ENCODE measurements around the gene RPL28. TPM values are rescaled to one million over a fixed set of nuclear protein-coding genes. Genes with fewer than 3 reads are reported as not detected.
A peak's percentile ranks its signal among the peaks of the same experiment; 100 is the strongest.

RPL28 gene
- total and polyA plus RNA-seq, 2 of the 13 experiments (the other 11 are each of a cell fraction or from before 2014, with no cell fraction given), result 105 to 420 TPM

- TF ChIP-seq, protein P1, sequence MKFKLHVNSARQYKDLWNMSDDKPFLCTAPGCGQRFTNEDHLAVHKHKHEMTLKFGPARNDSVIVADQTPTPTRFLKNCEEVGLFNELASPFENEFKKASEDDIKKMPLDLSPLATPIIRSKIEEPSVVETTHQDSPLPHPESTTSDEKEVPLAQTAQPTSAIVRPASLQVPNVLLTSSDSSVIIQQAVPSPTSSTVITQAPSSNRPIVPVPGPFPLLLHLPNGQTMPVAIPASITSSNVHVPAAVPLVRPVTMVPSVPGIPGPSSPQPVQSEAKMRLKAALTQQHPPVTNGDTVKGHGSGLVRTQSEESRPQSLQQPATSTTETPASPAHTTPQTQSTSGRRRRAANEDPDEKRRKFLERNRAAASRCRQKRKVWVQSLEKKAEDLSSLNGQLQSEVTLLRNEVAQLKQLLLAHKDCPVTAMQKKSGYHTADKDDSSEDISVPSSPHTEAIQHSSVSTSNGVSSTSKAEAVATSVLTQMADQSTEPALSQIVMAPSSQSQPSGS (CRISPR knock-in tag; IDR thresholded peaks at IDR 0.05), result peak; percentile 45; the same call in 1 of the 2 replicates
- peak; percentile 41; the same call in 1 of the 2 replicates for TF ChIP-seq HDAC1 (CRISPR knock-in tag; IDR thresholded peaks at IDR 0.05)
- no peak for TF ChIP-seq CC2D1A (CRISPR knock-in tag; IDR thresholded peaks at IDR 0.05)
- no peak for TF ChIP-seq TCF12 (IDR thresholded peaks at IDR 0.05)
- no peak for TF ChIP-seq TCF12 (CRISPR knock-in tag; IDR thresholded peaks at IDR 0.05)
- TF ChIP-seq ARHGAP35 (CRISPR knock-in tag; IDR thresholded peaks at IDR 0.05; ENCODE audit: borderline replicate concordance), result peak; percentile 91; the same call in 1 of the 2 replicates
- TF ChIP-seq ZNF367 (CRISPR knock-in tag; IDR thresholded peaks at IDR 0.05; ENCODE audit: borderline replicate concordance), result no peak; the same call in 1 of the 2 replicates
- TF ChIP-seq, protein P2, sequence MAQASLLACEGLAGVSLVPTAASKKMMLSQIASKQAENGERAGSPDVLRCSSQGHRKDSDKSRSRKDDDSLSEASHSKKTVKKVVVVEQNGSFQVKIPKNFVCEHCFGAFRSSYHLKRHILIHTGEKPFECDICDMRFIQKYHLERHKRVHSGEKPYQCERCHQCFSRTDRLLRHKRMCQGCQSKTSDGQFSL (CRISPR knock-in tag; IDR thresholded peaks at IDR 0.05), result no peak
- TF ChIP-seq HMGXB3 (CRISPR knock-in tag; IDR thresholded peaks at IDR 0.05; ENCODE audit: borderline replicate concordance), result peak; percentile 84
- no peak for TF ChIP-seq ZFAT (CRISPR knock-in tag; conservative IDR thresholded peaks at IDR 0.05)
- TF ChIP-seq, protein P3, sequence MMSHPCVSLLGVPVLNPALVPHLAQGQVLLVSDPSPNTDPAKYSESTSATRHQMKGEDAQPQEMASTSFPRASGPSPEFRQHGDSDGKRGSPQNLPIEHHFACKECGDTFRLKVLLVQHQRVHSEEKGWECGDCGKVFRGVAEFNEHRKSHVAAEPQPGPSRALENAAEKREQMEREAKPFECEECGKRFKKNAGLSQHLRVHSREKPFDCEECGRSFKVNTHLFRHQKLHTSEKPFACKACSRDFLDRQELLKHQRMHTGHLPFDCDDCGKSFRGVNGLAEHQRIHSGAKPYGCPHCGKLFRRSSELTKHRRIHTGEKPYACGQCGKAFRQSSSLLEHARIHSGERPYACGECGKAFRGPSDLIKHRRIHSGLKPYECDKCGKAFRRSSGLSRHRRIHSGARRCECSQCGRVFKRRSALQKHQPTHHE (CRISPR knock-in tag; IDR thresholded peaks at IDR 0.05; ENCODE audit: borderline replicate concordance), result no peak
- TF ChIP-seq ZZZ3 (CRISPR knock-in tag; IDR thresholded peaks at IDR 0.05; ENCODE audit: borderline replicate concordance), result no peak
- TF ChIP-seq XBP1 (CRISPR knock-in tag; IDR thresholded peaks at IDR 0.05), result no peak
- peak in 1 of 2 experiments; percentile 99 for TF ChIP-seq REST (IDR thresholded peaks at IDR 0.05; ENCODE audit: borderline replicate concordance in 1 of 2, low read depth in 1 of 2, low read length in 2 of 2)
- TF ChIP-seq CHD4 (IDR thresholded peaks at IDR 0.05; ENCODE audit: borderline replicate concordance, low read length), result no peak
- peak; percentile 71; the same call in 1 of the 2 replicates for TF ChIP-seq SMAD3 (CRISPR knock-in tag; IDR thresholded peaks at IDR 0.05)
- no peak for TF ChIP-seq U2AF2 (IDR thresholded peaks at IDR 0.05; ENCODE audit: low read depth, low read length)
- TF ChIP-seq SP1 (IDR thresholded peaks at IDR 0.05), result no peak
- TF ChIP-seq SP1 (CRISPR knock-in tag; IDR thresholded peaks at IDR 0.05), result peak; percentile 82
- TF ChIP-seq SATB2 (CRISPR knock-in tag; IDR thresholded peaks at IDR 0.05), result 0 out of 2 replicates have a peak, but pooled peaks have one; percentile 62
Observed at GRCh38 chr19:55437410-55437809, 51.7 kb downstream of the RPL28 start (continued).

Measured in HepG2 (cell line).